ENCODE measurements around the gene FCN3.

DNA sequence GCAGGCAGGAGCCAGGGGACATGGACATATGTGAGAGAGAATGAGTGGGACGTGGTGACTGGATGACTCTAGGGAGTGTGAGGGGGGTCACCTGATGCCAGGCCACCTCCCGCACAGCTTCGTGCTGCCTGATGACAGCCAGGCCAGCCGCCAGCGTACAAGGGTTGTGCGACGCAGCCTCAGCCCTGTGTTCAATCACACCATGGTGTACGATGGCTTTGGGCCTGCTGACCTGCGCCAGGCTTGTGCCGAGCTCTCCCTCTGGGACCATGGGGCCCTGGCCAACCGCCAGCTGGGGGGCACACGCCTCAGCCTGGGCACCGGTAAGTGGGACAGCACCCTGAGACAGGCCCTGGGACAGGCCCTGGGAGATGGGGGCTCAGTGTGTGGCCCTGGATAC is 21.5 kb downstream of the FCN3 start:
- TF ChIP-seq EZH2 (IDR thresholded peaks at IDR 0.05) = no peak
- TF ChIP-seq POLR2AphosphoS5 (IDR thresholded peaks at IDR 0.05; ENCODE audit: borderline replicate concordance, low read depth, low read length) = no peak

Measured in SK-N-MC (cell line).